Thoracic aorta (tissue), 2 donors: ENCODE data around the gene KCNK15. TPM values are rescaled to one million over a fixed set of nuclear protein-coding genes. Genes with fewer than 3 reads are reported as not detected.

ENCODE experiments used
- ATAC-seq: fragments of 150-250 bp; one replicate; pipeline ENCODE4 v1.8.0; 2017; ENCODE audit warnings: low read depth; ENCODE audit not compliant: insufficient number of reproducible peaks, low FRiP score
- DNase-seq: peaks from one replicate; pipeline ENCODE4 v3.0.0-alpha.2; 2020; ENCODE audit warnings: low spot score
- H3K27ac ChIP-seq, 2 donors: fragments of 200-600 bp; sonication (generic); 1 replicate in 1 of 2; 2 replicates in 1 of 2; pipeline ENCODE4 v1.5.1; 2016; ENCODE audit warnings: mild to moderate bottlenecking in 2 of 2, moderate library complexity in 2 of 2
- H3K27me3 ChIP-seq: fragments of 200-600 bp; sonication (generic); replicated peaks from 2 replicates; pipeline ENCODE4 v1.6.0; 2016; ENCODE audit warnings: mild to moderate bottlenecking; ENCODE audit not compliant: insufficient read depth
- H3K36me3 ChIP-seq: fragments of 200-600 bp; sonication (generic); one replicate; pipeline ENCODE4 v1.5.1; 2016
- H3K4me1 ChIP-seq, 2 donors: fragments of 200-600 bp; sonication (generic); 1 replicate in 1 of 2; 2 replicates in 1 of 2; pipeline versions ENCODE4 v1.5.1 to v1.6.0; 2016; ENCODE audit warnings: low read depth in 2 of 2, mild to moderate bottlenecking in 1 of 2; ENCODE audit not compliant: control insufficient read depth in 1 of 2
- H3K4me3 ChIP-seq: fragments of 200-600 bp; sonication (generic); 2 replicates; pipeline ENCODE4 v1.5.1; 2016; ENCODE audit warnings: mild to moderate bottlenecking
- H3K9me3 ChIP-seq: fragments of 200-600 bp; sonication (generic); 2 replicates; pipeline ENCODE4 v1.5.1; 2016
- CTCF ChIP-seq: fragments of 200-600 bp; sonication (generic); IDR thresholded peaks from one replicate; pipeline ENCODE4 v1.5.1; 2019; ENCODE audit warnings: antibody characterized with exemption
- total RNA-seq, 2 donors: library from RNA; depleted of rRNA; stranded (reverse); fragments of >200 nt; gene quantifications; one replicate each; pipeline versions ENCODE4 v1.1.0 to v1.2.3, GENCODE V29; 2016

Gene KCNK15
- total RNA-seq, 2 donors from 2014 or later, result 26.3 to 60.0 TPM

GRCh38 chr20:44704551-44704971, 41.1 kb upstream of the KCNK15 start:
- TF ChIP-seq CTCF, result no peak
- no peak overlapping the region for H3K4me3 ChIP-seq
- peaks cover 39 to 77% of the 10 kb centered on the region in 2 donors for H3K4me1 ChIP-seq
- H3K9me3 ChIP-seq, result no peaks in the 10 kb centered on the region
- H3K27me3 ChIP-seq, result no peaks in the 10 kb centered on the region
- DNase-seq, result no peak
- H3K27ac ChIP-seq, result peak overlapping the region; percentile 92 to 95
- no peaks in the 10 kb centered on the region for H3K36me3 ChIP-seq
- no peak for ATAC-seq

GRCh38 chr20:44705364-44706094, 40.1 kb upstream of the KCNK15 start:
- H3K4me3 ChIP-seq, result no peak overlapping the region
- H3K9me3 ChIP-seq, result no peaks in the 10 kb centered on the region
- ATAC-seq (no peak), DNase-seq (no peak)
- peaks cover 39 to 73% of the 10 kb centered on the region in 2 donors for H3K4me1 ChIP-seq
- no peaks in the 10 kb centered on the region for H3K27me3 ChIP-seq
- peak overlapping the region; percentile 92 to 95 for H3K27ac ChIP-seq
- H3K36me3 ChIP-seq, result no peaks in the 10 kb centered on the region
- no peak for TF ChIP-seq CTCF

- Histone ChIP-seq H3K27ac (peak overlapping the region; percentile 92 to 95), H3K4me3 (no peak overlapping the region), H3K4me1 (peaks cover 32 to 69% of the 10 kb centered on the region in 2 donors), H3K9me3 (no peaks in the 10 kb centered on the region), H3K36me3 (no peaks in the 10 kb centered on the region), H3K27me3 (no peaks in the 10 kb centered on the region)
- DNase-seq (peak; percentile 76), ATAC-seq (peak; percentile 81)
- TF ChIP-seq CTCF, result no peak
Measured at GRCh38 chr20:44706301-44707017, 39.2 kb upstream of the KCNK15 start.

- no peaks in the 10 kb centered on the region for H3K9me3 ChIP-seq
- TF ChIP-seq CTCF, result no peak
- peak overlapping the region; percentile 92 to 95 for H3K27ac ChIP-seq
- H3K36me3 ChIP-seq, result no peaks in the 10 kb centered on the region
- ATAC-seq (no peak), DNase-seq (no peak)
- H3K27me3 ChIP-seq, result no peaks in the 10 kb centered on the region
- no peak overlapping the region for H3K4me3 ChIP-seq
- H3K4me1 ChIP-seq, result peaks cover 26 to 68% of the 10 kb centered on the region in 2 donors
Measured at GRCh38 chr20:44707018-44707579, 38.6 kb upstream of the KCNK15 start.

- Histone ChIP-seq H3K4me1 (peaks cover 16 to 67% of the 10 kb centered on the region in 2 donors), H3K27me3 (no peaks in the 10 kb centered on the region), H3K27ac (no peak overlapping the region), H3K9me3 (no peaks in the 10 kb centered on the region), H3K36me3 (no peaks in the 10 kb centered on the region), H3K4me3 (no peak overlapping the region)
- DNase-seq (no peak), ATAC-seq (no peak)
- no peak for TF ChIP-seq CTCF
Measured at GRCh38 chr20:44709380-44709779, 36.3 kb upstream of the KCNK15 start.
